Esophagus muscularis mucosa (tissue), 3 donors: ENCODE measurements around the gene NBAS.

Experiments used
- CTCF ChIP-seq, 3 experiments: fragments of 200-600 bp in 2 of 3; fragments of 450-650 bp in 1 of 3; sonication (generic) in 2 of 3; IDR thresholded peaks; one replicate each; pipeline ENCODE4 v1.5.1; 2017 to 2019; ENCODE audit warnings: antibody characterized with exemption in 3 of 3, mild to moderate bottlenecking in 2 of 3, moderate library complexity in 1 of 3
- POLR2A ChIP-seq: fragments of 450-650 bp; IDR thresholded peaks from one replicate; pipeline ENCODE4 v1.6.1; 2017; ENCODE audit warnings: antibody characterized with exemption, moderate library complexity, mild to moderate bottlenecking, low read depth
- POLR2AphosphoS5 ChIP-seq, 2 donors: sonication (generic); formaldehyde crosslinking; IDR thresholded peaks; one replicate each; pipeline ENCODE4 v1.6.1; 2017; ENCODE audit warnings: antibody characterized with exemption in 2 of 2

GRCh38 chr2:15548974-15549373 is 12.2 kb downstream of the NBAS start:
- TF ChIP-seq CTCF (IDR thresholded peaks at IDR 0.05) = no peak
- no peak for TF ChIP-seq POLR2A
- TF ChIP-seq POLR2AphosphoS5 (IDR thresholded peaks at IDR 0.05) = no peak
